Fibroblast of skin of abdomen (primary cell): ENCODE measurements around the gene VPS51. TPM values are rescaled to one million over a fixed set of nuclear protein-coding genes. Genes with fewer than 3 reads are reported as not detected.
A peak's percentile ranks its signal among the peaks of the same experiment; 100 is the strongest.

Experiments
- DNase-seq: peaks from one replicate; pipeline ENCODE4 v3.0.0-alpha.2; 2013
- polyA plus RNA-seq, 2 experiments: library from polyadenylated mRNA; unstranded; fragments of 120-200 nt; gene quantifications; one replicate each; pipeline ENCODE4 v1.2.1, GENCODE V29; 2013; ENCODE audit not compliant: insufficient read length in 2 of 2

The VPS51 gene
- 86.6 TPM for polyA plus RNA-seq (2013, experiment 1 of 2; ENCODE audit: insufficient read length)
- polyA plus RNA-seq (2013, experiment 2 of 2; ENCODE audit: insufficient read length), result 95.8 TPM

DNA sequence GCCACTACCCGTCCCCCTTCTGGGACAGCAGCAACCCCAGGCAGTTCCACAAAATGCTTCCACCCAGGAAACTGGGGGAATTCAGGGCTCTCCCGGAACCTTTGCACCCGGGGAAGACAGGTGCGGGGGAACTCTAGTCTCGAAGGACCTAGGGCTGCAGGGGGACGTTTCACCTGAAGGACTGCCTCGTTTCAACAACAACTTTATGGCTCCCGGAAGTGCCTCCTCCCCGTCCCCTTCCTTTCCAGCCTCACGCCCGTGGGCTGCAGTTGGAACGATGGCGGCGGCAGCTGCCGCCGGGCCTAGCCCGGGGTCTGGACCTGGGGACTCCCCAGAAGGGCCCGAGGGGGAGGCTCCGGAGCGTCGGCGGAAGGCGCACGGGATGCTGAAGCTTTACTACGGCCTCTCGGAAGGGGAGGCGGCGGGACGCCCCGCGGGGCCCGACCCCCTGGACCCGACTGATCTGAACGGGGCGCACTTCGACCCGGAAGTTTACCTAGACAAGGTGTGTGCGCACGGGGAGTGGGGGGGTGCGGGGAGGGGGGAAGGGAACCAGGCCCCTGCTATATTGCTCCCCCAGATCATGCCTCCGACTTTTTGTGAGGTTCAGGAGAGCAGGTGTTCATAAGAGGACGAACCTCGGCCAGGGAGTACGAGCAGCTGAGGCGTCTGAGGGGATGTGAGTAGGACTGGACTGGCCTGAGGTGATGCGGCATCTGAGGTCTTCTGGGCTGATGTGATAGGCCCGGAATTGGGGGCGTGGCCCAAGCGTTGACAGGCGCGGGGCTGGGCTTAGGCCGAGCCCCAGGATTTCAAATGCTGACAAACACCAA, at the start of gene VPS51:
Gene VPS51 (plus strand): TSS at position 241 of the 833 bp plus-strand sequence. CDS start 37 bp downstream, at position 278.
- peak; percentile 89 for DNase-seq

DNA sequence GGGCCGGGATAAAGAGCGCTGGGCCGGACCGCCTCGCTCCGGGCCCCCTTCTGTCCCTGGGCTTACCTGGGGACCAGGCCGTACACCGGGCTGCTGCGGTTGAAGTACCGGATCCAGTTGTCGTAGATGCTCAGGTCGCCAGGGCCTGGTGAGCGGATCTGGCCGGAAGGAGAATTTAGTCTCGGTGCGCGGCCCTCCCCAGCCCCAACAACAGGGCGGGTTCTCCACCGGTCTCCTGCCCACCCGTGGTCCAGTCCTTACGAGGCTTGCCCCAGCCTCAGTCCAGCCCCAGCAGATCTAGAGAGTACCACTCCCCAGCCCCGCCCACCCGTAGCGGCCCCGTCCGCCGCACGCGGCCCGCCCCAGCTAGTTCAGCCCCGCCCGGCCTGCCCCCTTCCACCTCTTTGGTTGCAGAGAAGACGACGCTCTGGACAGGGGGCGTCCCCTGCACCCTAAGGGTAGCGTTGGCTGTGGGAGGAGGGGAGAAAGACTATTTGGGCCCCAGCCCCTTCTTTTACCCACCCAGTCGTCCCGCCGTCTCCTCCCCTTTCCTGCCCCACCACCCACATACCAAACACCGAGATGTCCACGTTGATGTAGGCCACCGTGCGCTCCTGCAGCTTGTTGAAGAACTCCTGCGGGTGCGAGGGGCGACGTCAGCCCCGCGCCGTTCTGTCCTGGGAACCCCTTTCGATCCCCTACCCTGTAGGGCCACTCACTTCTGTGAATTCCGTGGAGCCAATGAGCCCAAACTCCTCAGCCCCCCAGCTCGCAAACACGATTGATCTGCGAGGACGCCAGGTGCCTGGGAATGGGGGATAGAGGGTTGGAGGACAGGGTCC, 48.2 kb upstream of the VPS51 start:
- DNase-seq, result peak; percentile 14

DNA sequence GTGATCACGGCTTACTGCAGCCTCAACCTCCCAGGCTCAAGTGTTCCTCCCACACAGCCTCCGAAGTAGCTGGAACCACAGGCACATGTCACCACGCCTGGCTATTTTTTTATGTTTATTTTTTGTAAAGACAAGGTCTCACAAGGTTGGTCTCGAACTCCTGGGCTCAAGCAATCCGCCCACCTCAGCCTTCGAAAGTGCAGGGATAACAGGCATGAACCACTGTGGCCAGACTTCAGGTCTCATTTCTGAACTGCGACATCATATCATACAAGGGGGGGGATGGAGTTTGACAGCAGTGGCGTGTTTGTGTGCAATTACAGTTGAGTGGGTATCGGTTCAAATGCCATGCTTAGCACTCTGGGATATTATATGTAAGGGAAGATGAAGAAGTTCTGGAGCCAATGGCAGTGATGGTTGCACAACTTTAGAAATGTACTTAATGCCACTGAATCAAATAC, 44.6 kb upstream of the VPS51 start:
- no peak for DNase-seq

DNA sequence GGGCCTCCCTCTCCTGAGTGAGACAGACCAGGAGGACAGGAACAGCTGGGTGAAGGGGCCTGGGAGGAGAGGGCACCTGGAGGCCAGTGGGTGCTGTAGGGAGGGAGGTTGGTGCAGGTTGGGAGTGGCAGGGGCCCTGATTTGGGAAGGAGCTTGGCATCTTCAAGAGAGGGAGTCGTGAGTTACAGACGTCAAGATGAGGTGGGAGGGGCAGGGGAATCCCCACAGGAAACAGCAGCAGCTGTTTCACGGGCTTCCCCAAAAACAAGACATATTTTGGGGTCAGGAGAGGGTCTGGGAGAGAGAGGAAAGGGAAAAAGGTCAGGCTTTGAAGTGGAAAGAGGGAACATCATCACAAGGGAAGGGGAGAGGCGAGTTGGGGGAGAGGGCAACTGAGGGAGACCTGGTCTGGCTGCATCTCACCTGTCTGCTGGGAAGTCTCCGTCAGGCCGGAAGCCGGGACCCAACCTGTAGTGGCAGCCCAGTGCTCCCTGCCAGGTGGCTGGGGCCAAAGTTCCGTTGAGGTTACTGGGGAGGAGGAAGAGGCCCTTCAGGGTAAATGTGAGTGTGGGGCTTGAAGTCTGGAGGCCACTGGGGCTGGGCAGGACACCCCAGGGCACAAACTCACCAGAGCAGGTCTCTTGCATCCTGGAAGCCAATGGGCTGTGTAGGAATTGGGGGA, 42.0 kb upstream of the VPS51 start:
- no peak for DNase-seq

DNA sequence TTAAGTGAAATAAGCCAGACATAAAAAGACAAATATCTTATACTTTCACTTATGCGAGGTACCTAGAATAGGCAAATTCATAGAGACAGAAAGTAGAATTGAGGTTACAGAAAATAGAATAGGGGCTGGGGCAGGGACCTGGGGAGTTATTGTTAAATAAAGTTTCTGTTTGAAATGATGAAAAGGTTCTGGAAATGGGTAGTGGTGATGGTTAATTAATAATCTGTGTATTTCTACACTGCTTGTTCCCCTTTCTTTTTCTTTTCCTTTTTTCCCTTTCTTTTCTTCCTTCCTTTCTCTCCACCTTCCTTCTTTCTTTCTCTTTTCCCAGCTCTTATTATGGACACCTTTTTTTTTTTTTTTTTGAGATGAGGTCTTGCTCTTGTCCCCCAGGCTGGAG, 40.5 kb upstream of the VPS51 start:
- DNase-seq, result no peak

DNA sequence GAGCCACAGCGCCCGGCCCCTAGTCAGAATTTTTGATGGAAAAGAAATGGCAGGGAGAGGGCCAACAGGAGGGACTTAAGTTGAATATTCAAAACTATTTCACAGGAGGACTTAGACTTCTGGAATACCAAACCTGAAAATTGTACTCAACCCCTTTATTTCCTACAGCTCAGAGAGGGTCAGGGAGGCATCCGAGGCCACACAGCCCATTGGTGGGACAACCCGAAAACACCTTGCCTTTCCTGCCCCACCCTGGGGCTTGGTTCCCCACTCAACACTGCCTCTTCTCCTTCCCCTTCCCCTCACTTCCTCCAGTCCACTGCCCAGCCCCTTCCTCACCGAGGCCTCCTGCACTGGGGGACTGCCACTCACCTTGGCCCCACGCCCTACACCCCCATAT, 39.0 kb upstream of the VPS51 start:
- no peak for DNase-seq

DNA sequence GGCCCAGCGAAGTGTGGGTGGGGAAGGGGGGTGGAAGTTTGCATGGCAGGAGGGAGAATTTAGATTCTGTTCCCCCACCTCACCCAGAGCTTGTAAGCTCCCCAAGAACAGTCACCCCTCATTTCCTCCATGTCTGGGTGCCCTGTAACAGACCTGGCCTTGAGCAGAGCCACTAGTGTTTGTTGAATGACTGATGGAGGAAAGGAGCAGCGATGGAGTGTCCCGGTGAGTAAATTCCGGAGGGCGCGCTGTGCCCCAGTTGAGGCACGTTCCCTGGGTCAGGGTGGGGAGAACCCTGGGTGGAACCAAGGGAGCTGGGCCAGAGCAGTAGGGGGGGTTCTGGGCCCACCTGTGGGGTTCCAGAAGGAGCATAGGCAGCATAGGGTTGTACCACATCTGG, 38.5 kb upstream of the VPS51 start:
- DNase-seq, result no peak

DNA sequence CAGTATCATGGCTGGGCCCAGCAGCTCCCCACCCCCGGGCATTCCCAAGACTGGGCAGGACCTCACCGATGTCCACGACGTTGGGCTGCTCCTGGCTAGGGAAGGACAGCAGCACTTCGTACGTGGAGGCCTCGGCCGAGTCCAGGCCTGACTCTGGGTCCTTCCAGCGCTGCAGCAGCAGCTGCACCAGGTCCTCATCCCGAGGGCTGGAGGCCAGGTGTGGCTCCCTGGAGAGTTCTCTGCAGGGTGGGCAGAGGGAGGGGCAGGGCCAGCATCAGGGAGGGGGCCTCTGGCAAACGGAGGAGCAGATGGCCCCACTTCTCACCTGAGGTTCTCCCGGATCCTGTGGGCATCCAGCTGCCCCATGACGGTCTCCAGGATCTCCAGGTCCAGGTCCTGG, 38.0 kb upstream of the VPS51 start:
- DNase-seq, result no peak

DNA sequence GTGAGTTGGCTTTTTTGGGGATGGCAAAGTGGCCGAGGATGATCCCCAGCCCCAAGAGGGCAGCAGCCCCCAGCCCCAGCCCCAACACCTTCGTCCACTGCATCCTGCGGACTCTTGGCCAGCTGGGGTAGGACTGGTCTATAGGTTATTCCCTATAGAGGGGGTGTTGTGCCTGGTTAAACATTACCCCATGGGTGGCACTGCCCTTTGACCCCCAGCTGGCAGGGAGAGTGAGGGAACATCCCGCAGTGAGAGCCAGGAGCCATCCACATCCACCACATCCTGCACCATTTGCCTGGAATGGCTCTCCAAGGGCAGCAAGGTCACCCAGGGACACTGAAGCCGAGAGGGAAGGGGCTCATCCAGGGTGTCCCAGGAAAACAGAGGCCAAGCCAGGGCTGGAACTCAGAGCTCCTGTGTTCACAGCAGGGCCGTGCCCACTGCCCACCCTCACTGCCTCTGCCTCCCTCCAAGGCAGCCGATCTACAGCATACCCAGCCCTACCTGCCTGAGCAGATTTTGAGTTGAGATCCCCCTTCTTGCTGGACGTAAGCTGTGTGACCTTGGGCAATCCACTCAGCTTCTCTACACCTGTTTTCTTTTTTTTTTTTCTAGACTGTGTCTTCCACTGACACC, 37.5 kb upstream of the VPS51 start, which contains the start of gene NAALADL1:
Gene NAALADL1 (minus strand): TSS at position 135 of the 636 bp plus-strand sequence. CDS start 32 bp downstream, at position 103.
- DNase-seq, result no peak

DNA sequence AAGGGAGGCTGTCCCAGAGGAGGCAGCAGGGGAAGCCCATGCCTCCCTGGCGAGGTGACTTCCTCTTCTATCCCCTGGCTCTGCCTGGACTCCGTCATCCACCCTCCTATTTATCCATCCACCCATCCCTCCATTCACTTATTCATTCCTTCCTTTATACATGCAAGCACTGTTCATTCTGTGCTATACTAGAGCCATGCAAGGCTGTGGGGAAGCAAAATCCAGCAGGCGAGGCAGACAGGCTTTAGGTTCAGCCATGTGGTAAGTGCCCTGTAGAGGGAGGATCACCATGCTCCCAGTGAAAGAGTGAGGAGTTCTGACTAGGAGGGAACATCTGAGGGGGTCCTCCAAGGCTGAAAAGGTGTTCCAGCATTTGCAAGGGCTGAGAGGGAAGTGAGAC, 36.5 kb upstream of the VPS51 start:
- no peak for DNase-seq

DNA sequence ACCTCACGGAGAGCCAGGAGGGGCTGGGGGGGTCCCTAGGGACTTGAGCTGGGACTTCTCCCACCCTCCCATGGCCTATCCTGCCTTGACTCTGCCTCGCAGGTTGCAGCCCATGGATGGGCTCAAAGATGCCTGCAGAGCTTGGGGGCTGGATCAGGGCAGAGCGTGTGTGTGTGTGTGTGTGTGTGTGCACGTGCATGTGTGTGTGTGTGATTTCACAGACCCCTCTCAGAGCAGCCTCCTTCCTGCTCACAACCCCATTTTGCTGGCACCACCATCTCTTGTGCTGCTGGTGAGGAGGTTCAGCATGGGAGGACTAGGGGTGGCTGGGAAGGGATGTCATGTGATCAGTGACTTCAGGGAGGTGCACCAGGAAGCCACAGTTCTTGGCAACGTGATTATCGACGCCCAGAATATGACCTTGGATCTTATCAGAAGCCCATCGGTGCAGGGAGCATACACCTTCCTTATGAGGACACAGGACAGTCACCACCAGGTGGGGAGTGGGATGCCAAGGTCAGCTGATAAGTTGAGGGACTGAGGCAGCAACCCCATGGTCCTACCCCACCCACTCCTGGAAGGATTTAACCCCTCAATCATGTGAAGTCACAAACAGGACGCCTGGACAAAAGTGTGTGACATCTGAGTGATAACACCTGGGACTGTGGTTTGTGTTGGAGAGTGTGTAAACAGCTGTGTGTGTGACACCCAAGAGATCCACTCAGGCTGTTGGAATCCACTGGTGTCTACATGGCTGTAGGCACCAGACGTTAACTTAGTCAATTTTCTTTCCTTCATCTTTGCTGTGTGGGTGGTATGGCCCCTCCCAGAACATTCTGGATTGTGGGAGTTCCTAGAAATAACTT, 35.8 kb upstream of the VPS51 start:
- DNase-seq, result no peak

DNA sequence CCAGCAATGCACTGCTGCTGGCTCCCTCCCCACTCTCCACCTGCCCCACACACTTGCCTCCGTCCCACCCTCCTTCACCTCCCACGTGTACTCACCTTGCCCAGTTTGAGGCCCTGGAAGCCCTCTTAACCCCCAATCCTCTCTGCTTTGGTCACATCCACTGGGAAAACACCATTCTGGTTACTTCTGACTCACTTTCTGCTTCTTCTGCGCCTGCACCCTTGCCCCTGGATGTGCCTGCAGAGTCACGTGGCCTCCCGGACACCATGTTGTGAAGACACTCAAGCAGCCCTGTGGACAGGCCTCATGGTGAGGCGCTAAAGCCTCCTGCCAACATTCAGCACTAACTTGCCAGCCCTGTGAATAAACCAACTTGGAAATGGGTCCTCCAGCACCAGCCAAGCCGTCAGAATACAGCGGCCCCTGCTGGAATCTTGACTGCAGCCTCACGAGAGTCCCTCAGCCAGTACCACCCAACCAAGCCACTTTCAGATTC, 35.1 kb upstream of the VPS51 start:
- DNase-seq, result peak; percentile 3

DNA sequence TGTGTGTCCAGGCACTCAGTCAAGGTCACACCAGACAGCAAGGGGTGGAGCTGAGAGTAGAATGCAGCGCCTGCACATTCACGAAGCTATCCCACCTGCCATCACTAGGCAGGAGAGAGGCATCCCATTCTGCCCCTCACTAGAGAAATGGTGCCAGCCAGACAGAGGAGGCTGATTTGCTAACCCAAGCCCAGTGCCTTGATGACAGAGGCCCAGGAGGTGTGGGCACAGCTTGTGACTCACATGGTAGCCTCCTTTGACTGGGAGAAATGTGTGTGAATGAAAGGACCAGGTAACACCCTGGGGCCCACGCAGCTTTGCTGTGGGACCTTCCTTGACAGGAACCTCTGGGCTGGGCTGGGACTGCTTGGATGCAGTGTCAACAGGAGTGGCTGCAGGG, 32.5 kb upstream of the VPS51 start:
- no peak for DNase-seq

DNA sequence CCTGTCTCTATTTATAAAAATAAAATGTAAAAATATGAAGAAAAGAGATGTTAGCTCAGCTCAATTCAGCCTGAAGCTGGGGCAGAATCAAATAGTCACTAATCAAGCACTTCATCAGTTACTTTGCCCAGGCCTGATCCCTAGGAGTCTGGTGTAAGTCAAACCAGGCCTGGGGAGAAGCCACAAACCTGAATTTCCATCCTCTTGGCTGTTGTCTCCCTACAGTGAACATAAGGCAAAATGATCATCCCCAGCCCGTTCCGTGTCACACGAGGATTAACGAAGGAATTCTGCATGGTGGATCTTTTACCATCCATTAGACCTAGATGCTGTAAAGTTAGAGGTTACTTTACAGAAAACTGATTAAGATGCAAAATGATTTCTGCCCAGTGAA, 31.2 kb upstream of the VPS51 start:
- no peak for DNase-seq

DNA sequence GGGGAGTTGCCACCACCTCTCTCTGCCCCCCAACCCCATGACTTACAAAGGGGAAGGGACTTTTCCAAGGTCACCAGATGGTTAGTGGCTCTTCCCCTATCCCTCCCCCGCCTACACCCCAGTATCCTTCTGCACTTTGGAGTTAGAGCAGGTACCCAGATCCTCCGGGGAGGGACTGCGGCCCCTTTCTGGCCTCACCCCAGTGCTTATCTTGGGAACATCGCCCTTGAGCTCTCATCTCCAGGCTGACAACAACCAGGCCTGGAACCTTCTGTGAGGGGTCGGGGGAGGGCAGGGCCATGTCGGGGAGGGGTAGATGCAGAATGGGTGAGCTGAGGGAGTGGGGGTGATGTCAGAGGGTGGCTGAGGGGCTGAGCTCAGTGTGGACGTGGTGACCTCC, 30.2 kb upstream of the VPS51 start:
- no peak for DNase-seq

DNA sequence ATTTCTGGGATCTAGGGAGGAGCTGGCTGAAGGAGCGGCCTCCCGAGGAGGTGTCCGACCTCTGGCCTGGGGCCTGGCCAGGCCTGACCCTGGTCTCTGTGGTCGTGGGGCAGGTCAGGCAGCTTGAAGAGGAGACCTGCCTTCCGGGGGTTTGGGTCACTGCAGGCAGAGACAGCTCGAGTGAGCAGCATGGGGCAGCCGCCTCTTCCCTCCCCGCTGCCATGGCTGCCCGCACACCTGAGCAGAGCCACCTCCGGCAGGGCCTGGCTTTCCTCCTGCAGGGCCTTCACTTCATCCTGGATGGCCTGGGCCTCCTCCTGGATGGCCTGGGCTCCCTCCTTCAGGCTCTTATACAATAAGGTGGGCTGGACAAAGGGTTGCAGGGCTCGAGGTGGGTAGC, 29.7 kb upstream of the VPS51 start:
- DNase-seq, result no peak

DNA sequence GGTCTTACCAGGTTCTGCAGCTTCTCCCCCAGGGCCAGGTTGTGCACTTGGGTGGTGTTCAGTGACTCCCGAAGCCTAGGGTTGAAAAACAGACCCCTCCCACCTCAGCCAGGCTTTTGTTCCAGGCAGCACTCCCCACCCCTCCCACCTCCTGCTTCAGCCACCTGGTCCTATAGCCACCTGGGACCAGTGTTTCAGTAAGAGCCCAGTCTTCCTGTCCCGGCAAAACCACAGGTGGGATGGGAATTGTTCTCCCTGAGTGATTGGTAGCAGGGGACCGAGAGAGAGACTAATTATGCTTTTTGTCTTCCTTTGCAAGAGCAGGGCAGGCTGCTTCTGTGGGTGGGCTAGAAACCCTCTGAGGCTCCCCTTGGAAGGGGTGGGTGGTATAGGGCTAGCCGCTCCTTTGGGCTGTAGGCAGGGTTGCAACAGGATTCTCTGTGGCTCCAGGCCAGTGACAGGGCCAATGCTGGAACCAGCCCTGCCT, 29.2 kb upstream of the VPS51 start:
- DNase-seq, result no peak

DNA sequence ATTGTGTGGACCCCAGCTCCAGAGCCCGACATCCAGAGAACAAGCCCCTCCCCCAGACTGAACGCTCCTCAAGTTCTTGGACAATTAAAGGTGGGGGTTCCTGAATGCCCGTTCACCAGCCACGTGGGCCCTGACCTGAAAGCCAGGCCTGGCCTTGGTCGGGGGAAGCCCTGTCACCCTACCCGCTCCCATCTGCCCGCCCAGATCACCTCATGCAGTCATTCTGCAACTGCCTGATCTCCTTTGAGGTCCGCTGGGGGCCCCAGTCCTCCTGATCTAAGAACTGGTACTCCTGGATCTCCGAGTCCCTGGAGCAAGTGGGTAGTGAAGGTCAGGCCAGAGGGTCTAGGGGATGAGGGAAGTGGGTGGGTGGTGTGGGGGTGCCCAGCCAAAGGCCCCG, 28.6 kb upstream of the VPS51 start:
- DNase-seq, result no peak

DNA sequence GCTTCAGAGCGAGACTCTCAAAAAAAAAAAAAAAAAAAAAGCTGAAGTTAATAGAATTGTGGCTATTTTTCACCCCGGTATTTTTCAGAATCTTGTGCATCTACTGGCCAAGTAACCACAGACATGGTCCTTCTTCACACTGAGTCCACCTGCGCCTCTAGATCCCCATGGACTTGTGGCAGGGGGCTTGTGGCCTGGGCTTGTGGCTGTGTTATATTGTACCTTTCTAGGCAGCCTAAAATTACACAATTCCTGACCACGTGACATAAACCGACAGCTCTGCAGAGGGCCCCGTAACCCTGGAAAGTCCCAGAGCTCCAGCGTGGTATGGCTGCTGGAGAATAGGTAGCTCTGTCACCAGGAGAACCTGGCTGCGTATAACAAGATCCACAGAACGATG, 26.8 kb upstream of the VPS51 start:
- no peak for DNase-seq

DNA sequence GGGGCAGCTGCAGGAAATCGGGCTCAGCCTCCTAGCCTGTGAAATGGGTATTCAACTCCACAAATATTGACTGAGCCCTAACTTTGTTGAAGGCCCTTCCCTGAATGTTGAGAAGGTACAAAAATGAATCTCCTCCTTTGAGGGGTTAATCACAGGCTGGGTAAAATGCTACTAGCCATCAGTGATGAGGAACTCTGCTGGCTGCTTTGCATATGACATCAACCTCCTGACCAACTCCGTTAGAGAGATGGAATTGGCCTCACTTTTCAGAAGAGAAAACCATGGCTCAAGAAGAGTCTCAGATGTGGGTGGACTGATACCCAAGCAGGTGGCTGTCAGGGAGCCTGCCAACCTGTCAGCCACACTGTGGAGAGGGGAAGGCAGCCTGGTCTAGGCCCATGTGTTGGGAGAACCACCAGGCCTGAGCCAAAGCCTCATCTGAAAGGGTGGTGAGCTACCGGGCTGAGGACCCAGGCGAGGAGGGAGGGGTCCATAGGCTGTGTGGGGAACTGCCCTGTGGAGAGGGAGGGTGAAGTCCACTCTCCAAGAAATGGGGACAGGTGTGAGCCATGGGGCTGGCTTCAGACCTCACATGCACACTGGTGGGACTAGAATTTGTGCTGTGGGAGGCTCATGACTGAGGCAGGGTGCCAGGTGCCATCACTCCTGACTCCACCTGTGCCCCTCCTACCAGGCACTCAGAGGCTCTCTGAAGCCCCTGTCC, 23.9 kb upstream of the VPS51 start:
- DNase-seq, result no peak
